Neuronal stem cell (in vitro differentiated cells): Measurements from ENCODE around the gene KIFC3.

Experiments
- DNase-seq: peaks from one replicate; pipeline ENCODE4 v3.0.0-alpha.2; 2013; ENCODE audit warnings: low spot score
- H2AFZ ChIP-seq: one replicate; pipeline ENCODE4 v1.6.1; 2013; ENCODE audit warnings: mild to moderate bottlenecking, low read length, inconsistent platforms
- H2AK5ac ChIP-seq: 2 replicates; pipeline ENCODE4 v1.6.1; 2013; ENCODE audit warnings: low read depth, mild to moderate bottlenecking, inconsistent platforms, low read length, moderate library complexity, mixed read lengths
- H2BK120ac ChIP-seq: 2 replicates; pipeline ENCODE4 v1.6.1; 2013; ENCODE audit warnings: low read depth, mild to moderate bottlenecking, inconsistent platforms, low read length, moderate library complexity, mixed read lengths
- H2BK12ac ChIP-seq: one replicate; pipeline ENCODE4 v1.6.1; 2013; ENCODE audit warnings: low read length, inconsistent platforms
- H2BK15ac ChIP-seq: 2 replicates; pipeline ENCODE4 v1.6.1; 2013; ENCODE audit warnings: mild to moderate bottlenecking, low read length, inconsistent platforms, mixed read lengths
- H2BK5ac ChIP-seq: one replicate; pipeline ENCODE4 v1.6.1; 2013; ENCODE audit warnings: inconsistent platforms, mild to moderate bottlenecking, low read length, moderate library complexity
- H3K14ac ChIP-seq: one replicate; pipeline ENCODE4 v1.6.1; 2013; ENCODE audit warnings: low read length, inconsistent platforms
- H3K18ac ChIP-seq: 2 replicates; pipeline ENCODE4 v1.6.1; 2013; ENCODE audit warnings: low read length, inconsistent platforms
- H3K23ac ChIP-seq: 2 replicates; pipeline ENCODE4 v1.6.1; 2013; ENCODE audit warnings: low read depth, mild to moderate bottlenecking, mixed read lengths, low read length, inconsistent platforms; ENCODE audit not compliant: poor library complexity
- H3K27ac ChIP-seq: replicated peaks from 3 replicates; pipeline ENCODE4 v1.5.1; 2013; ENCODE audit warnings: low read length, inconsistent platforms
- H3K27me3 ChIP-seq, 3 experiments: 2 replicates each; pipeline ENCODE4 v1.6.1; 2013; ENCODE audit warnings: low read length in 3 of 3, mild to moderate bottlenecking in 2 of 3, inconsistent platforms in 1 of 3, low read depth in 1 of 3, mixed read lengths in 1 of 3, moderate library complexity in 1 of 3; ENCODE audit not compliant: control insufficient read depth in 3 of 3, insufficient read depth in 3 of 3
- H3K36me3 ChIP-seq, 2 donors: replicated peaks in 1 of 2; 2 replicates each; pipeline ENCODE4 v1.6.1; 2013; ENCODE audit warnings: low read length in 2 of 2; ENCODE audit not compliant: control insufficient read depth in 2 of 2, insufficient read depth in 2 of 2
- H3K4ac ChIP-seq: 2 replicates; pipeline ENCODE4 v1.6.1; 2013; ENCODE audit warnings: inconsistent platforms, mild to moderate bottlenecking, low read length, moderate library complexity
- H3K4me1 ChIP-seq, 2 donors: 1 replicate in 1 of 2; 2 replicates in 1 of 2; pipeline ENCODE4 v1.6.1; 2013; ENCODE audit warnings: low read length in 2 of 2, low read depth in 1 of 2; ENCODE audit not compliant: control insufficient read depth in 2 of 2, insufficient read depth in 1 of 2
- H3K4me2 ChIP-seq: one replicate; pipeline ENCODE4 v1.6.1; 2013; ENCODE audit warnings: mild to moderate bottlenecking, low read length, inconsistent platforms; ENCODE audit not compliant: insufficient read depth, poor library complexity, severe bottlenecking
- H3K4me3 ChIP-seq, 2 donors: 2 replicates each; pipeline ENCODE4 v1.5.1; 2013; ENCODE audit warnings: low read length in 2 of 2, mild to moderate bottlenecking in 2 of 2, inconsistent platforms in 1 of 2, moderate library complexity in 1 of 2
- H3K79me1 ChIP-seq: one replicate; pipeline ENCODE4 v1.6.1; 2013; ENCODE audit warnings: low read depth, mild to moderate bottlenecking, inconsistent platforms, low read length, moderate library complexity
- H3K9ac ChIP-seq: one replicate; pipeline ENCODE4 v1.6.1; 2013; ENCODE audit warnings: mild to moderate bottlenecking, low read depth, low read length, inconsistent platforms; ENCODE audit not compliant: poor library complexity
- H3K9me3 ChIP-seq, 2 donors: replicated peaks in 1 of 2; 2 replicates each; pipeline versions ENCODE3 to v1.6.1; 2013; ENCODE audit warnings: low read length in 2 of 2, mild to moderate bottlenecking in 2 of 2, inconsistent platforms in 1 of 2, low read depth in 1 of 2, mixed read lengths in 1 of 2, moderate library complexity in 1 of 2; ENCODE audit not compliant: control insufficient read depth in 2 of 2, insufficient read depth in 1 of 2
- H4K8ac ChIP-seq: one replicate; pipeline ENCODE4 v1.6.1; 2013; ENCODE audit warnings: low read depth, mild to moderate bottlenecking, inconsistent platforms, low read length, moderate library complexity
- H4K91ac ChIP-seq: one replicate; pipeline ENCODE4 v1.6.1; 2013; ENCODE audit warnings: low read length, low read depth, mild to moderate bottlenecking, inconsistent platforms; ENCODE audit not compliant: poor library complexity
- WGBS, 2 donors: extraction: QIAGEN DNeasy Blood & Tissue Kit; methylation state at CpG; one replicate each; pipeline ENCODE4 v1.1.7; 2013; ENCODE audit warnings: missing lambda C conversion rate in 2 of 2, mixed read lengths in 1 of 2; ENCODE audit not compliant: insufficient read length in 2 of 2, insufficient replicate concordance in 1 of 2; ENCODE audit errors: extremely low coverage in 2 of 2; 5-methylcytosine and 5-hydroxymethylcytosine counted together

The KIFC3 gene

GRCh38 chr16:57726433-57726947, 75.8 kb downstream of the KIFC3 start:
- Histone ChIP-seq H3K14ac (no peak overlapping the region), H2BK120ac (no peak overlapping the region), H3K36me3 (no peaks in the 10 kb centered on the region), H3K4me2 (no peak overlapping the region), H3K9me3 (peaks cover 0 to 2% of the 10 kb centered on the region in 2 donors), H3K4me3 (no peak overlapping the region), H3K9ac (no peak overlapping the region), H3K4ac (no peak overlapping the region), H2BK12ac (no peak overlapping the region), H2BK15ac (no peak overlapping the region), H2AK5ac (no peak overlapping the region), H2AFZ (no peak overlapping the region), H3K18ac (no peak overlapping the region), H3K27me3 (no peaks in the 10 kb centered on the region), H4K8ac (no peak overlapping the region), H3K27ac (no peak overlapping the region), H3K79me1 (no peaks in the 10 kb centered on the region), H3K4me1 (peaks cover 0 to 3% of the 10 kb centered on the region in 2 donors), H4K91ac (no peak overlapping the region), H3K23ac (no peak overlapping the region), H2BK5ac (no peak overlapping the region)
- DNase-seq, result no peak
- no CpG with 5 or more reads among the region's 7 CpGs for WGBS, 2 donors

GRCh38 chr16:57725976-57726375, 76.3 kb downstream of the KIFC3 start:
- peaks cover 0 to 2% of the 10 kb centered on the region in 2 donors for H3K9me3 ChIP-seq
- H3K27me3 ChIP-seq, result no peaks in the 10 kb centered on the region
- WGBS, 2 donors, result no CpG with 5 or more reads among the region's 30 CpGs
- H2AK5ac ChIP-seq, result no peak overlapping the region
- no peak overlapping the region for H3K4me2 ChIP-seq
- H2AFZ ChIP-seq, result no peak overlapping the region
- H3K23ac ChIP-seq, result peak overlapping the region; percentile 3
- H3K4me3 ChIP-seq, result no peak overlapping the region
- H2BK5ac ChIP-seq, result no peak overlapping the region
- no peak overlapping the region for H4K91ac ChIP-seq
- H3K79me1 ChIP-seq, result no peaks in the 10 kb centered on the region
- no peaks in the 10 kb centered on the region for H3K36me3 ChIP-seq
- H3K14ac ChIP-seq, result no peak overlapping the region
- H3K9ac ChIP-seq, result no peak overlapping the region
- H3K4ac ChIP-seq, result no peak overlapping the region
- H2BK120ac ChIP-seq, result no peak overlapping the region
- no peak for DNase-seq
- no peak overlapping the region for H2BK15ac ChIP-seq
- peak overlapping the region; percentile 31 for H3K18ac ChIP-seq
- no peak overlapping the region for H4K8ac ChIP-seq
- peak overlapping the region; percentile 76 for H2BK12ac ChIP-seq
- no peak overlapping the region for H3K27ac ChIP-seq
- peaks cover 0 to 3% of the 10 kb centered on the region in 2 donors for H3K4me1 ChIP-seq

- Histone ChIP-seq H3K4me1 (peaks cover 0 to 3% of the 10 kb centered on the region in 2 donors), H3K9ac (no peak overlapping the region), H2BK15ac (no peak overlapping the region), H3K4me2 (no peak overlapping the region), H3K14ac (no peak overlapping the region), H3K4me3 (no peak overlapping the region), H3K23ac (peak overlapping the region; percentile 3), H2BK120ac (no peak overlapping the region), H2BK12ac (no peak overlapping the region), H3K9me3 (peaks cover 0 to 2% of the 10 kb centered on the region in 2 donors), H4K91ac (no peak overlapping the region), H3K27ac (no peak overlapping the region), H2BK5ac (no peak overlapping the region), H3K27me3 (no peaks in the 10 kb centered on the region), H2AK5ac (no peak overlapping the region), H3K18ac (no peak overlapping the region), H4K8ac (no peak overlapping the region), H2AFZ (no peak overlapping the region), H3K4ac (no peak overlapping the region), H3K36me3 (no peaks in the 10 kb centered on the region), H3K79me1 (no peaks in the 10 kb centered on the region)
- no CpG with 5 or more reads among the region's 5 CpGs for WGBS, 2 donors
- no peak for DNase-seq
Observed at GRCh38 chr16:57725554-57725953, 76.7 kb downstream of the KIFC3 start.

- Histone ChIP-seq H2AFZ (no peak overlapping the region), H3K4me1 (peaks cover 0 to 3% of the 10 kb centered on the region in 2 donors), H3K9me3 (peaks cover 0 to 2% of the 10 kb centered on the region in 2 donors), H4K8ac (no peak overlapping the region), H2BK12ac (no peak overlapping the region), H3K9ac (no peak overlapping the region), H4K91ac (no peak overlapping the region), H2BK120ac (no peak overlapping the region), H3K23ac (no peak overlapping the region), H2AK5ac (no peak overlapping the region), H3K27ac (no peak overlapping the region), H3K18ac (no peak overlapping the region), H3K4me3 (no peak overlapping the region), H3K27me3 (no peaks in the 10 kb centered on the region), H3K4me2 (no peak overlapping the region), H2BK5ac (no peak overlapping the region), H3K14ac (no peak overlapping the region), H3K4ac (no peak overlapping the region), H3K79me1 (no peaks in the 10 kb centered on the region), H2BK15ac (no peak overlapping the region), H3K36me3 (no peaks in the 10 kb centered on the region)
- DNase-seq, result no peak
- no CpG with 5 or more reads among the region's 5 CpGs for WGBS, 2 donors
Observed at GRCh38 chr16:57725151-57725550, 77.1 kb downstream of the KIFC3 start.
